NCI-H748 treated with DMSO at 0.1 percent for 48 hours (cell line): Measurements from ENCODE around the gene FTO.

Source experiments
- DNase-seq: peaks from one replicate; lab custom pipeline; 2025; lab: John Stamatoyannopoulos, UW

Gene FTO

GRCh38 chr16:53784291-53784690, 80.3 kb downstream of the FTO start:
- no peak for DNase-seq

GRCh38 chr16:53785044-53785443, 81.1 kb downstream of the FTO start:
- no peak for DNase-seq

GRCh38 chr16:53785916-53786315, 82.0 kb downstream of the FTO start:
- no peak for DNase-seq

GRCh38 chr16:53787423-53787822, 83.5 kb downstream of the FTO start:
- no peak for DNase-seq

- no peak for DNase-seq
These were observed 85.2 kb downstream of the FTO start for GRCh38 chr16:53789137-53789536.

GRCh38 chr16:53792161-53792951, 88.4 kb downstream of the FTO start:
- DNase-seq: no peak

GRCh38 chr16:53803451-53803850, 99.5 kb downstream of the FTO start:
- DNase-seq: no peak

GRCh38 chr16:53803998-53804397, 100.0 kb downstream of the FTO start:
- DNase-seq: no peak

- no peak for DNase-seq
These were observed 100.5 kb downstream of the FTO start for GRCh38 chr16:53804467-53804866.

- no peak for DNase-seq
These were observed 101.2 kb downstream of the FTO start for GRCh38 chr16:53805113-53805512.

- no peak for DNase-seq
These were observed 101.8 kb downstream of the FTO start for GRCh38 chr16:53805752-53806151.

GRCh38 chr16:53809088-53809932, 105.4 kb downstream of the FTO start:
- DNase-seq: no peak

- no peak for DNase-seq
These were observed 109.0 kb downstream of the FTO start for GRCh38 chr16:53812914-53813313.

GRCh38 chr16:53814801-53815200, 110.8 kb downstream of the FTO start:
- no peak for DNase-seq

GRCh38 chr16:53816211-53816836, 112.4 kb downstream of the FTO start:
- no peak for DNase-seq

GRCh38 chr16:53817117-53817755, 113.3 kb downstream of the FTO start:
- no peak for DNase-seq

- DNase-seq: no peak
These were observed 114.0 kb downstream of the FTO start for GRCh38 chr16:53817812-53818550.

- no peak for DNase-seq
These were observed 117.5 kb downstream of the FTO start for GRCh38 chr16:53821487-53821886.

- no peak for DNase-seq
These were observed 118.1 kb downstream of the FTO start for GRCh38 chr16:53821957-53822625.

GRCh38 chr16:53822936-53823529, 119.1 kb downstream of the FTO start:
- no peak for DNase-seq

GRCh38 chr16:53826658-53827057, 122.7 kb downstream of the FTO start:
- DNase-seq: no peak
